Esophagus muscularis mucosa (tissue), 4 donors: Measurements from ENCODE around the gene BTBD19. TPM values are rescaled to one million over a fixed set of nuclear protein-coding genes. Genes with fewer than 3 reads are reported as not detected.
A peak's percentile ranks its signal among the peaks of the same experiment; 100 is the strongest.
"Not testable (repeated sequence)": the region's sequence is repeated elsewhere in the genome, so short reads cannot be mapped to it uniquely, and the experiment has no call there.

Experiments used
- DNase-seq: peaks from one replicate; pipeline ENCODE4 v3.0.0-alpha.2; 2017; ENCODE audit errors: extremely low spot score
- H3K27ac ChIP-seq, 4 donors: fragments of 200-600 bp; sonication (generic); replicated peaks in 1 of 4; 1 replicate in 3 of 4; 2 replicates in 1 of 4; pipeline ENCODE4 v1.5.1; 2016 to 2019; ENCODE audit warnings: mild to moderate bottlenecking in 1 of 4
- H3K27me3 ChIP-seq, 4 donors: fragments of 200-600 bp; sonication (generic); one replicate each; pipeline versions ENCODE4 v1.5.1 to v1.6.0; 2016 to 2019
- H3K36me3 ChIP-seq, 4 donors: fragments of 200-600 bp; sonication (generic); one replicate each; pipeline ENCODE4 v1.5.1; 2016 to 2019
- H3K4me1 ChIP-seq, 4 donors: fragments of 200-600 bp; sonication (generic); one replicate each; pipeline ENCODE4 v1.5.1; 2016 to 2019
- H3K4me3 ChIP-seq, 4 donors: fragments of 200-600 bp; sonication (generic); 1 replicate in 2 of 4; 2 replicates in 2 of 4; pipeline ENCODE4 v1.5.1; 2016 to 2019; ENCODE audit warnings: mild to moderate bottlenecking in 4 of 4, moderate library complexity in 1 of 4
- H3K9me3 ChIP-seq, 4 donors: fragments of 200-600 bp; sonication (generic); 1 replicate in 3 of 4; 2 replicates in 1 of 4; pipeline ENCODE4 v1.5.1; 2016 to 2019
- CTCF ChIP-seq, 3 experiments: fragments of 200-600 bp in 2 of 3; fragments of 450-650 bp in 1 of 3; sonication (generic) in 2 of 3; IDR thresholded peaks; one replicate each; pipeline ENCODE4 v1.5.1; 2017 to 2019; ENCODE audit warnings: antibody characterized with exemption in 3 of 3, mild to moderate bottlenecking in 2 of 3, moderate library complexity in 1 of 3
- EP300 ChIP-seq: sonication (generic); formaldehyde crosslinking; IDR thresholded peaks from one replicate; pipeline ENCODE4 v1.6.1; 2017; ENCODE audit warnings: antibody characterized with exemption
- POLR2A ChIP-seq: fragments of 450-650 bp; IDR thresholded peaks from one replicate; pipeline ENCODE4 v1.6.1; 2017; ENCODE audit warnings: antibody characterized with exemption, moderate library complexity, mild to moderate bottlenecking, low read depth
- POLR2AphosphoS5 ChIP-seq, 2 donors: sonication (generic); formaldehyde crosslinking; IDR thresholded peaks; one replicate each; pipeline ENCODE4 v1.6.1; 2017; ENCODE audit warnings: antibody characterized with exemption in 2 of 2
- WGBS: methylation state at CpG from one replicate; pipeline ENCODE4 v1.1.5; 2018; 5-methylcytosine and 5-hydroxymethylcytosine counted together
- intact Hi-C: fragments of 100-400 bp; cut with DNase I; formaldehyde crosslinking; loops from one replicate; pipeline ENCODE4 v1.15.1; 2023
- total RNA-seq, 4 donors: library from RNA; depleted of rRNA; stranded (reverse); fragments of >200 nt; gene quantifications; one replicate each; pipeline versions ENCODE4 v1.1.0 to v1.2.1, GENCODE V29; 2016

Gene BTBD19
- total RNA-seq: 1 to 10 TPM; 2.7 to 6.6 (median 3.4) TPM

GRCh38 chr1:44808063-44808937 is at the start of gene BTBD19:
Gene BTBD19, plus strand, starts transcription at chr1:44808523. Its CDS starts 298 bp downstream, at chr1:44808821.
- intact Hi-C loops: no loop called here
- Histone ChIP-seq H3K27me3 (no peaks in the 10 kb centered on the region), H3K4me3 (peak within 1 kb of the TSS; percentile 30 to 49 (median 39)), H3K9me3 (no peaks in the 10 kb centered on the region), H3K36me3 (peaks cover 9 to 40% (median 31%) of the 10 kb centered on the region in 4 donors), H3K4me1 (peaks cover 80 to 100% (median 94%) of the 10 kb centered on the region in 4 donors), H3K27ac (peak within 1 kb of the TSS; percentile 96 to 97 (median 96))
- no peak for DNase-seq
- no peak for TF ChIP-seq POLR2A
- TF ChIP-seq POLR2AphosphoS5 (IDR thresholded peaks at IDR 0.05): peak; percentile 16 to 47
- no peak for TF ChIP-seq CTCF (IDR thresholded peaks at IDR 0.05)
- no peak for TF ChIP-seq EP300
- WGBS: 50% methylated on average over 7 of the region's 23 CpGs

- no peak for DNase-seq
- peaks cover 0 to 22% (median 0%) of the 10 kb centered on the region in 4 donors for H3K36me3 ChIP-seq
- no peaks in the 10 kb centered on the region for H3K4me1 ChIP-seq
- no peak for TF ChIP-seq EP300
- no peak for TF ChIP-seq POLR2A
- H3K4me3 ChIP-seq: no peak overlapping the region
- no peaks in the 10 kb centered on the region for H3K27me3 ChIP-seq
- H3K27ac ChIP-seq: no peak overlapping the region
- no peaks in the 10 kb centered on the region for H3K9me3 ChIP-seq
- intact Hi-C loops: no loop called here
- WGBS: 83% methylated on average over 10 of the region's 11 CpGs
These were observed 49.2 kb upstream of the BTBD19 start for GRCh38 chr1:44759077-44759476.

- 93% methylated on average over 3 of the region's 3 CpGs for WGBS
- H3K4me3 ChIP-seq: no peak overlapping the region
- H3K27me3 ChIP-seq: no peaks in the 10 kb centered on the region
- no peaks in the 10 kb centered on the region for H3K4me1 ChIP-seq
- DNase-seq: no peak
- TF ChIP-seq POLR2A (no peak), EP300 (no peak), POLR2AphosphoS5 (IDR thresholded peaks at IDR 0.05) (no peak), CTCF (IDR thresholded peaks at IDR 0.05) (no peak)
- peaks cover 0 to 21% (median 0%) of the 10 kb centered on the region in 4 donors for H3K36me3 ChIP-seq
- no peaks in the 10 kb centered on the region for H3K9me3 ChIP-seq
- H3K27ac ChIP-seq: no peak overlapping the region
- intact Hi-C loops: no loop called here
These were observed 47.4 kb upstream of the BTBD19 start for GRCh38 chr1:44760876-44761275.

GRCh38 chr1:44766421-44766820 is 41.9 kb upstream of the BTBD19 start:
- DNase-seq, H3K36me3 ChIP-seq, H3K4me3 ChIP-seq, H3K4me1 ChIP-seq, H3K27ac ChIP-seq, intact Hi-C loops, H3K27me3 ChIP-seq, H3K9me3 ChIP-seq: not testable (repeated sequence)
- 93% methylated on average over 6 of the region's 6 CpGs for WGBS

GRCh38 chr1:44775078-44775929 is 33.0 kb upstream of the BTBD19 start, which contains the start of gene RPS8:
Gene RPS8, plus strand, starts transcription at chr1:44775540. Its CDS starts 57 bp downstream, at chr1:44775597.
- peak within 1 kb of the TSS; percentile 91 to 97 (median 96) for H3K27ac ChIP-seq
- intact Hi-C loops: loop anchor here (5.0 kb wide), 1 partner anchor 43 kb away; the partner anchor contains the start of gene RNU5D-1
- peaks cover 21 to 42% (median 37%) of the 10 kb centered on the region in 4 donors for H3K36me3 ChIP-seq
- peak; percentile 98 for DNase-seq
- H3K27me3 ChIP-seq: no peaks in the 10 kb centered on the region
- TF ChIP-seq POLR2A (peak; percentile 97), CTCF (IDR thresholded peaks at IDR 0.05) (no peak), EP300 (no peak), POLR2AphosphoS5 (IDR thresholded peaks at IDR 0.05) (peak; percentile 99 to 100)
- under 1% methylated on average over 42 of the region's 65 CpGs for WGBS
- H3K4me1 ChIP-seq: peaks cover 20 to 38% (median 33%) of the 10 kb centered on the region in 4 donors
- H3K4me3 ChIP-seq: peak within 1 kb of the TSS; percentile 62 to 83 (median 79)
- H3K9me3 ChIP-seq: no peaks in the 10 kb centered on the region
